B cell (primary cell): ENCODE data around the gene SLC25A20.

ENCODE experiments used
- EZH2 ChIP-seq: IDR thresholded peaks from 2 replicates; pipeline ENCODE4 v1.6.1; 2012; ENCODE audit warnings: borderline replicate concordance, low read depth, mild to moderate bottlenecking, moderate library complexity, low read length; ENCODE audit not compliant: insufficient read depth, poor library complexity, severe bottlenecking
- TF ChIP-seq, protein P1 (sequence below): fragments of 200-600 bp; IDR thresholded peaks from one replicate; pipeline ENCODE4 v1.8.0; 2022; ENCODE audit warnings: antibody characterized with exemption, mild to moderate bottlenecking

DNA sequence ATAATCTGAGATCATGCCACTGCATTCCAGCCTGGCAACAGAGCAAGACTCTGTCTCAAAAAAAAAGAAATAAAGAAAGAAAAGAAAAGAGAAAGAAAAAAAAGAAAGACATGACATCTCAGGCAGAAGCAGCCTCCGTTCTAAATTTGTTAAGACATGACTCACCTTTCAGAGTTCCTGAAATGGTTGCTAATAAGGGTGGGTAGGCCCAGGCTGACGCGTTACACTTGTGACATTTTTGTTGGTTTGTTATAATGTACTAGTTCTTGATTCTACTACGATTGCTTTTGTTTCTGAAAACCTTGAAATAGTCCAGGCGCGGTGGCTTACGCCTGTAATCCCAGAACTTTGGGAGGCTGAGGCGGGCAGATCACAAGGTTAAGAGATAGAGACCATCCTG lies 21.0 kb downstream of the SLC25A20 start:
- no peak for TF ChIP-seq EZH2
- TF ChIP-seq, protein P1, sequence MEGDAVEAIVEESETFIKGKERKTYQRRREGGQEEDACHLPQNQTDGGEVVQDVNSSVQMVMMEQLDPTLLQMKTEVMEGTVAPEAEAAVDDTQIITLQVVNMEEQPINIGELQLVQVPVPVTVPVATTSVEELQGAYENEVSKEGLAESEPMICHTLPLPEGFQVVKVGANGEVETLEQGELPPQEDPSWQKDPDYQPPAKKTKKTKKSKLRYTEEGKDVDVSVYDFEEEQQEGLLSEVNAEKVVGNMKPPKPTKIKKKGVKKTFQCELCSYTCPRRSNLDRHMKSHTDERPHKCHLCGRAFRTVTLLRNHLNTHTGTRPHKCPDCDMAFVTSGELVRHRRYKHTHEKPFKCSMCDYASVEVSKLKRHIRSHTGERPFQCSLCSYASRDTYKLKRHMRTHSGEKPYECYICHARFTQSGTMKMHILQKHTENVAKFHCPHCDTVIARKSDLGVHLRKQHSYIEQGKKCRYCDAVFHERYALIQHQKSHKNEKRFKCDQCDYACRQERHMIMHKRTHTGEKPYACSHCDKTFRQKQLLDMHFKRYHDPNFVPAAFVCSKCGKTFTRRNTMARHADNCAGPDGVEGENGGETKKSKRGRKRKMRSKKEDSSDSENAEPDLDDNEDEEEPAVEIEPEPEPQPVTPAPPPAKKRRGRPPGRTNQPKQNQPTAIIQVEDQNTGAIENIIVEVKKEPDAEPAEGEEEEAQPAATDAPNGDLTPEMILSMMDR = no peak
